K562 (cell line): Measurements from ENCODE around the gene BNIP5. TPM values are rescaled to one million over a fixed set of nuclear protein-coding genes. Genes with fewer than 3 reads are reported as not detected.

Experiments
- ARHGAP35 ChIP-seq: fragments of 450-650 bp; IDR thresholded peaks from 2 replicates; pipeline ENCODE4 v1.6.1; 2018; ENCODE audit not compliant: partially characterized antibody
- CBX5 ChIP-seq: IDR thresholded peaks from 2 replicates; pipeline ENCODE4 v1.6.1; 2014; ENCODE audit warnings: low read depth, borderline replicate concordance
- CC2D1A ChIP-seq: fragments of 450-650 bp; IDR thresholded peaks from 2 replicates; pipeline ENCODE4 v1.6.1; 2017; ENCODE audit warnings: mild to moderate bottlenecking
- ETS1 ChIP-seq: conservative IDR thresholded peaks from 2 replicates; pipeline ENCODE4 v1.6.1; 2011; ENCODE audit warnings: low read depth, mild to moderate bottlenecking, low read length; ENCODE audit not compliant: control insufficient read depth
- FOXJ3 ChIP-seq: sonication (generic); formaldehyde crosslinking; IDR thresholded peaks from 2 replicates; pipeline ENCODE4 v1.4.0; 2020; ENCODE audit warnings: mild to moderate bottlenecking, missing genetic modification reagents
- HDAC8 ChIP-seq: fragments of 450-650 bp; IDR thresholded peaks from 2 replicates; pipeline ENCODE4 v1.6.1; 2016; ENCODE audit warnings: mild to moderate bottlenecking, missing genetic modification characterization, moderate library complexity, missing compliant biosample characterization
- HMG20A ChIP-seq: fragments of 450-650 bp; formaldehyde crosslinking; conservative IDR thresholded peaks from 2 replicates; pipeline ENCODE4 v1.4.0; 2020; ENCODE audit warnings: mild to moderate bottlenecking, mixed read lengths
- KLF6 ChIP-seq: fragments of 250-450 bp; sonication (Bioruptor Pico); IDR thresholded peaks from 2 replicates; pipeline ENCODE4 v1.4.0; 2020; ENCODE audit warnings: mild to moderate bottlenecking, moderate library complexity, borderline replicate concordance
- MECOM ChIP-seq: fragments of 250-450 bp; sonication (Bioruptor Pico); IDR thresholded peaks from 2 replicates; pipeline ENCODE4 v1.8.0; 2022; ENCODE audit warnings: inconsistent platforms
- MYBL2 ChIP-seq, 2 experiments: fragments of 450-650 bp in 1 of 2; sonication (generic) in 1 of 2; formaldehyde crosslinking in 1 of 2; IDR thresholded peaks; 2 replicates each; pipeline versions ENCODE4 v1.6.1 to v1.8.1; 2017 to 2022; ENCODE audit warnings: borderline replicate concordance in 1 of 2, inconsistent platforms in 1 of 2, low read depth in 1 of 2, mild to moderate bottlenecking in 1 of 2, missing genetic modification reagents in 1 of 2, moderate library complexity in 1 of 2
- POLR2AphosphoS2 ChIP-seq: IDR thresholded peaks from 2 replicates; pipeline ENCODE4 v1.6.1; 2012; ENCODE audit warnings: low read length, improper control_type of control experiment
- SIRT6 ChIP-seq: IDR thresholded peaks from one replicate; pipeline ENCODE4 v1.6.1; 2012; ENCODE audit warnings: low read depth, mild to moderate bottlenecking, control low read depth, inconsistent platforms, low read length, moderate library complexity
- SRSF3 ChIP-seq: fragments of 200-400 bp; formaldehyde crosslinking; IDR thresholded peaks from 2 replicates; pipeline ENCODE4 v1.6.1; 2016; ENCODE audit warnings: mild to moderate bottlenecking, low read length, moderate library complexity; ENCODE audit not compliant: insufficient read depth
- ZNF277 ChIP-seq: fragments of 250-450 bp; sonication (Bioruptor Pico); IDR thresholded peaks from 2 replicates; pipeline ENCODE4 v1.8.0; 2022; ENCODE audit warnings: inconsistent platforms, mild to moderate bottlenecking, moderate library complexity, borderline replicate concordance
- ZNF436 ChIP-seq: fragments of 250-450, 450-650 bp; sonication (Bioruptor Pico); formaldehyde crosslinking; IDR thresholded peaks from 2 replicates; pipeline ENCODE4 v1.7.0; 2020; ENCODE audit warnings: mild to moderate bottlenecking
- ZNF589 ChIP-seq: fragments of 200-800 bp; sonication (Bioruptor generic); IDR thresholded peaks from 2 replicates; pipeline ENCODE4 v1.6.1; 2016; ENCODE audit warnings: low read depth, missing genetic modification characterization, missing compliant biosample characterization
- polyA plus RNA-seq, 8 experiments: library from polyadenylated mRNA; depleted of rRNA in 4 of 8; stranded (reverse) in 5 of 8; unstranded in 3 of 8; fragments of >200 nt; fragmentation: Nextera tagmentation in 2 of 8; fragmentation: Illumina TruSeq in 1 of 8; extraction: Ambion mirVana in 2 of 8; extraction: Trizol in 1 of 8; gene quantifications; 2 replicates each; pipeline versions ENCODE4 v1.2.1 to v1.2.3, GENCODE V29; 2011 to 2014; ENCODE audit warnings: inconsistent platforms in 1 of 8, missing spikeins in 1 of 8
- total RNA-seq, 7 experiments: library from RNA; depleted of rRNA in 6 of 7; stranded (reverse); fragments of >200 nt in 6 of 7; fragmentation: Illumina TruSeq in 2 of 7; extraction: Trizol in 2 of 7; gene quantifications; 2 replicates each; pipeline versions ENCODE4 v1.2.1 to v1.2.3, GENCODE V29; 2011 to 2021; ENCODE audit warnings: low replicate concordance in 1 of 7
- TF ChIP-seq, protein P1 (sequence below), 2 experiments: IDR thresholded peaks; 2 replicates each; pipeline ENCODE4 v1.6.1; 2011; ENCODE audit warnings: borderline replicate concordance in 1 of 2, control low read depth in 1 of 2, low read depth in 1 of 2, low read length in 1 of 2, mild to moderate bottlenecking in 1 of 2, mixed read lengths in 1 of 2, moderate library complexity in 1 of 2; ENCODE audit not compliant: insufficient read depth in 1 of 2, insufficient read length in 1 of 2, poor library complexity in 1 of 2, severe bottlenecking in 1 of 2; ENCODE audit errors: extremely low read depth in 1 of 2
- TF ChIP-seq, protein P2 (sequence below): fragments of 450-650 bp; formaldehyde crosslinking; IDR thresholded peaks from 2 replicates; pipeline ENCODE4 v1.4.0; 2020; ENCODE audit warnings: mild to moderate bottlenecking, mixed read lengths
- TF ChIP-seq, protein P3 (sequence below): sonication (generic); formaldehyde crosslinking; IDR thresholded peaks from 2 replicates; pipeline ENCODE4 v1.4.0; 2020; ENCODE audit warnings: mild to moderate bottlenecking, missing genetic modification reagents

The BNIP5 gene
- total and polyA plus RNA-seq, 9 of the 15 experiments (the other 6 are each of a cell fraction or from before 2014, with no cell fraction given), result not detected

- TF ChIP-seq, protein P1, sequence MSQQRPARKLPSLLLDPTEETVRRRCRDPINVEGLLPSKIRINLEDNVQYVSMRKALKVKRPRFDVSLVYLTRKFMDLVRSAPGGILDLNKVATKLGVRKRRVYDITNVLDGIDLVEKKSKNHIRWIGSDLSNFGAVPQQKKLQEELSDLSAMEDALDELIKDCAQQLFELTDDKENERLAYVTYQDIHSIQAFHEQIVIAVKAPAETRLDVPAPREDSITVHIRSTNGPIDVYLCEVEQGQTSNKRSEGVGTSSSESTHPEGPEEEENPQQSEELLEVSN (IDR thresholded peaks at IDR 0.05; ENCODE audit: borderline replicate concordance in 1 of 2, extremely low read depth in 1 of 2, insufficient read depth in 1 of 2, insufficient read length in 1 of 2, low read depth in 1 of 2, low read length in 1 of 2, poor library complexity in 1 of 2, severe bottlenecking in 1 of 2), result peak; percentile 98 to 99
- TF ChIP-seq ETS1, result no peak
- TF ChIP-seq, protein P2, sequence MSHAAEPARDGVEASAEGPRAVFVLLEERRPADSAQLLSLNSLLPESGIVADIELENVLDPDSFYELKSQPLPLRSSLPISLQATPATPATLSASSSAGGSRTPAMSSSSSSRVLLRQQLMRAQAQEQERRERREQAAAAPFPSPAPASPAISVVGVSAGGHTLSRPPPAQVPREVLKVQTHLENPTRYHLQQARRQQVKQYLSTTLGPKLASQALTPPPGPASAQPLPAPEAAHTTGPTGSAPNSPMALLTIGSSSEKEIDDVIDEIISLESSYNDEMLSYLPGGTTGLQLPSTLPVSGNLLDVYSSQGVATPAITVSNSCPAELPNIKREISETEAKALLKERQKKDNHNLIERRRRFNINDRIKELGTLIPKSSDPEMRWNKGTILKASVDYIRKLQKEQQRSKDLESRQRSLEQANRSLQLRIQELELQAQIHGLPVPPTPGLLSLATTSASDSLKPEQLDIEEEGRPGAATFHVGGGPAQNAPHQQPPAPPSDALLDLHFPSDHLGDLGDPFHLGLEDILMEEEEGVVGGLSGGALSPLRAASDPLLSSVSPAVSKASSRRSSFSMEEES, result no peak
- no peak for TF ChIP-seq SIRT6
- no peak for TF ChIP-seq ARHGAP35
- TF ChIP-seq MECOM (CRISPR knock-in tag), result peak; percentile 76; the same call in 1 of the 2 replicates
- TF ChIP-seq ZNF436 (CRISPR knock-in tag), result no peak
- TF ChIP-seq HDAC8 (tag), result no peak
- no peak for TF ChIP-seq MYBL2 (IDR thresholded peaks at IDR 0.05; ENCODE audit: low read depth)
- TF ChIP-seq MYBL2 (CRISPR knock-in tag; IDR thresholded peaks at IDR 0.05; ENCODE audit: borderline replicate concordance), result no peak
- TF ChIP-seq FOXJ3, result no peak
- 0 out of 2 replicates have a peak, but pooled peaks have one; percentile 37 for TF ChIP-seq CC2D1A
- TF ChIP-seq ZNF277 (CRISPR knock-in tag), result no peak
- no peak for TF ChIP-seq CBX5
- TF ChIP-seq ZNF589 (CRISPR knock-in tag), result no peak
- no peak for TF ChIP-seq SRSF3
- TF ChIP-seq, protein P3, sequence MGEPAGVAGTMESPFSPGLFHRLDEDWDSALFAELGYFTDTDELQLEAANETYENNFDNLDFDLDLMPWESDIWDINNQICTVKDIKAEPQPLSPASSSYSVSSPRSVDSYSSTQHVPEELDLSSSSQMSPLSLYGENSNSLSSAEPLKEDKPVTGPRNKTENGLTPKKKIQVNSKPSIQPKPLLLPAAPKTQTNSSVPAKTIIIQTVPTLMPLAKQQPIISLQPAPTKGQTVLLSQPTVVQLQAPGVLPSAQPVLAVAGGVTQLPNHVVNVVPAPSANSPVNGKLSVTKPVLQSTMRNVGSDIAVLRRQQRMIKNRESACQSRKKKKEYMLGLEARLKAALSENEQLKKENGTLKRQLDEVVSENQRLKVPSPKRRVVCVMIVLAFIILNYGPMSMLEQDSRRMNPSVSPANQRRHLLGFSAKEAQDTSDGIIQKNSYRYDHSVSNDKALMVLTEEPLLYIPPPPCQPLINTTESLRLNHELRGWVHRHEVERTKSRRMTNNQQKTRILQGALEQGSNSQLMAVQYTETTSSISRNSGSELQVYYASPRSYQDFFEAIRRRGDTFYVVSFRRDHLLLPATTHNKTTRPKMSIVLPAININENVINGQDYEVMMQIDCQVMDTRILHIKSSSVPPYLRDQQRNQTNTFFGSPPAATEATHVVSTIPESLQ, result peak; percentile 43
- peak; percentile 85 for TF ChIP-seq HMG20A (CRISPR knock-in tag)
- no peak for TF ChIP-seq KLF6 (CRISPR knock-in tag)
- TF ChIP-seq POLR2AphosphoS2, result no peak
Observed at GRCh38 chr6:36350681-36351571, 14.2 kb upstream of the BNIP5 start (continued).
